Vagina (tissue), 2 donors: ENCODE results near the gene IRF5.

Experiments used
- CTCF ChIP-seq, 3 experiments: fragments of 450-650 bp in 2 of 3; fragments of 200-600 bp in 1 of 3; sonication (generic) in 1 of 3; IDR thresholded peaks; one replicate each; pipeline ENCODE4 v1.5.1; 2017 to 2019; ENCODE audit warnings: antibody characterized with exemption in 3 of 3, mild to moderate bottlenecking in 2 of 3, moderate library complexity in 2 of 3
- POLR2A ChIP-seq, 2 donors: fragments of 450-650 bp; IDR thresholded peaks; one replicate each; pipeline ENCODE4 v1.6.1; 2017; ENCODE audit warnings: antibody characterized with exemption in 2 of 2, mild to moderate bottlenecking in 2 of 2, moderate library complexity in 2 of 2
- POLR2AphosphoS5 ChIP-seq, 2 donors: sonication (generic); formaldehyde crosslinking; IDR thresholded peaks; one replicate each; pipeline ENCODE4 v1.9.0; 2017; ENCODE audit warnings: antibody characterized with exemption in 2 of 2, mild to moderate bottlenecking in 2 of 2, low read depth in 1 of 2; ENCODE audit not compliant: insufficient read depth in 1 of 2

GRCh38 chr7:128894101-128894440 is 43.7 kb upstream of the IRF5 start:
- TF ChIP-seq CTCF (IDR thresholded peaks at IDR 0.05) (no peak), POLR2A (IDR thresholded peaks at IDR 0.05) (no peak), POLR2AphosphoS5 (IDR thresholded peaks at IDR 0.05; ENCODE audit: insufficient read depth in 1 of 2, low read depth in 1 of 2) (no peak)
